HL-60 (cell line): ENCODE data around the gene TROAP.

Source experiments
- DNase-seq, 2 experiments: peaks; one replicate each; pipeline ENCODE4 v3.0.0-alpha.2; 2010 to 2020; ENCODE audit warnings: low read depth in 1 of 2, low spot score in 1 of 2
- H3K27ac ChIP-seq: fragments of 250-450 bp; sonication (Bioruptor Pico); replicated peaks from 2 replicates; pipeline ENCODE4 v1.5.1; 2020; ENCODE audit warnings: mild to moderate bottlenecking, moderate library complexity
- H3K27me3 ChIP-seq: fragments of 250-450 bp; sonication (Bioruptor Pico); 2 replicates; pipeline ENCODE4 v1.5.1; 2021; ENCODE audit warnings: mild to moderate bottlenecking, moderate library complexity; ENCODE audit not compliant: insufficient read depth, poor library complexity, severe bottlenecking
- H3K4me3 ChIP-seq: replicated peaks from 2 replicates; pipeline ENCODE4 v1.5.1; 2011; ENCODE audit warnings: mild to moderate bottlenecking, control low read depth, low read length; ENCODE audit not compliant: insufficient read depth
- GABPA ChIP-seq: IDR thresholded peaks from 2 replicates; pipeline ENCODE4 v1.6.1; 2012; ENCODE audit warnings: low read depth
- POLR2AphosphoS5 ChIP-seq: IDR thresholded peaks from 2 replicates; pipeline ENCODE4 v1.6.1; 2012; ENCODE audit warnings: low read depth
- SPI1 ChIP-seq: IDR thresholded peaks from 2 replicates; pipeline ENCODE4 v1.6.1; 2012; ENCODE audit warnings: low read depth, mild to moderate bottlenecking, borderline replicate concordance
- TF ChIP-seq, protein P1 (sequence below): IDR thresholded peaks from one replicate; pipeline ENCODE4 v1.5.1; 2011; ENCODE audit warnings: low read length, control low read depth, inconsistent platforms; ENCODE audit not compliant: insufficient read depth
- TF ChIP-seq, protein P2 (sequence below): IDR thresholded peaks from 2 replicates; pipeline ENCODE4 v1.6.1; 2012; ENCODE audit warnings: low read depth; ENCODE audit not compliant: insufficient replicate concordance

TROAP gene

DNA sequence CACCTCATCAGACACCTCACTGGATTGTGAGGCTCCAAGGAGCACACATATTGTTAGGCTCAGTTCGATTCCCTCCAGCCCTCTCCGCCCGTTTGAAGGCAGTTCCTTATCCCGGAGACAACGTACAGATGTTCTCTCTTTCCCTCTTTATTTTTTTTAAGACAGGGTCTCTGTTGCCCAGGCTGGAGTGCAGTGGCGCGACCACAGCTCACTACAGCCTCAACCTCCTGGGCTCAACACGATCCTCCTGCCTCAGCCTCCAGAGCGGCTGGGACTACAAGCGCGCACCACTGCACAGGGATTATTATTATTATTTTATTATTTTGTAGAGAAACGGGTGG lies 718 bp upstream of the TROAP start:
- Histone ChIP-seq H3K4me3 (peak overlapping the region; percentile 94), H3K27ac (peak overlapping the region; percentile 80), H3K27me3 (no peaks in the 10 kb centered on the region)
- DNase-seq = no peak
- TF ChIP-seq POLR2AphosphoS5 (no peak), GABPA (no peak), SPI1 (no peak)
- TF ChIP-seq, protein P1, sequence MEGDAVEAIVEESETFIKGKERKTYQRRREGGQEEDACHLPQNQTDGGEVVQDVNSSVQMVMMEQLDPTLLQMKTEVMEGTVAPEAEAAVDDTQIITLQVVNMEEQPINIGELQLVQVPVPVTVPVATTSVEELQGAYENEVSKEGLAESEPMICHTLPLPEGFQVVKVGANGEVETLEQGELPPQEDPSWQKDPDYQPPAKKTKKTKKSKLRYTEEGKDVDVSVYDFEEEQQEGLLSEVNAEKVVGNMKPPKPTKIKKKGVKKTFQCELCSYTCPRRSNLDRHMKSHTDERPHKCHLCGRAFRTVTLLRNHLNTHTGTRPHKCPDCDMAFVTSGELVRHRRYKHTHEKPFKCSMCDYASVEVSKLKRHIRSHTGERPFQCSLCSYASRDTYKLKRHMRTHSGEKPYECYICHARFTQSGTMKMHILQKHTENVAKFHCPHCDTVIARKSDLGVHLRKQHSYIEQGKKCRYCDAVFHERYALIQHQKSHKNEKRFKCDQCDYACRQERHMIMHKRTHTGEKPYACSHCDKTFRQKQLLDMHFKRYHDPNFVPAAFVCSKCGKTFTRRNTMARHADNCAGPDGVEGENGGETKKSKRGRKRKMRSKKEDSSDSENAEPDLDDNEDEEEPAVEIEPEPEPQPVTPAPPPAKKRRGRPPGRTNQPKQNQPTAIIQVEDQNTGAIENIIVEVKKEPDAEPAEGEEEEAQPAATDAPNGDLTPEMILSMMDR = no peak
- TF ChIP-seq, protein P2, sequence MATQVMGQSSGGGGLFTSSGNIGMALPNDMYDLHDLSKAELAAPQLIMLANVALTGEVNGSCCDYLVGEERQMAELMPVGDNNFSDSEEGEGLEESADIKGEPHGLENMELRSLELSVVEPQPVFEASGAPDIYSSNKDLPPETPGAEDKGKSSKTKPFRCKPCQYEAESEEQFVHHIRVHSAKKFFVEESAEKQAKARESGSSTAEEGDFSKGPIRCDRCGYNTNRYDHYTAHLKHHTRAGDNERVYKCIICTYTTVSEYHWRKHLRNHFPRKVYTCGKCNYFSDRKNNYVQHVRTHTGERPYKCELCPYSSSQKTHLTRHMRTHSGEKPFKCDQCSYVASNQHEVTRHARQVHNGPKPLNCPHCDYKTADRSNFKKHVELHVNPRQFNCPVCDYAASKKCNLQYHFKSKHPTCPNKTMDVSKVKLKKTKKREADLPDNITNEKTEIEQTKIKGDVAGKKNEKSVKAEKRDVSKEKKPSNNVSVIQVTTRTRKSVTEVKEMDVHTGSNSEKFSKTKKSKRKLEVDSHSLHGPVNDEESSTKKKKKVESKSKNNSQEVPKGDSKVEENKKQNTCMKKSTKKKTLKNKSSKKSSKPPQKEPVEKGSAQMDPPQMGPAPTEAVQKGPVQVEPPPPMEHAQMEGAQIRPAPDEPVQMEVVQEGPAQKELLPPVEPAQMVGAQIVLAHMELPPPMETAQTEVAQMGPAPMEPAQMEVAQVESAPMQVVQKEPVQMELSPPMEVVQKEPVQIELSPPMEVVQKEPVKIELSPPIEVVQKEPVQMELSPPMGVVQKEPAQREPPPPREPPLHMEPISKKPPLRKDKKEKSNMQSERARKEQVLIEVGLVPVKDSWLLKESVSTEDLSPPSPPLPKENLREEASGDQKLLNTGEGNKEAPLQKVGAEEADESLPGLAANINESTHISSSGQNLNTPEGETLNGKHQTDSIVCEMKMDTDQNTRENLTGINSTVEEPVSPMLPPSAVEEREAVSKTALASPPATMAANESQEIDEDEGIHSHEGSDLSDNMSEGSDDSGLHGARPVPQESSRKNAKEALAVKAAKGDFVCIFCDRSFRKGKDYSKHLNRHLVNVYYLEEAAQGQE = no peak

DNA sequence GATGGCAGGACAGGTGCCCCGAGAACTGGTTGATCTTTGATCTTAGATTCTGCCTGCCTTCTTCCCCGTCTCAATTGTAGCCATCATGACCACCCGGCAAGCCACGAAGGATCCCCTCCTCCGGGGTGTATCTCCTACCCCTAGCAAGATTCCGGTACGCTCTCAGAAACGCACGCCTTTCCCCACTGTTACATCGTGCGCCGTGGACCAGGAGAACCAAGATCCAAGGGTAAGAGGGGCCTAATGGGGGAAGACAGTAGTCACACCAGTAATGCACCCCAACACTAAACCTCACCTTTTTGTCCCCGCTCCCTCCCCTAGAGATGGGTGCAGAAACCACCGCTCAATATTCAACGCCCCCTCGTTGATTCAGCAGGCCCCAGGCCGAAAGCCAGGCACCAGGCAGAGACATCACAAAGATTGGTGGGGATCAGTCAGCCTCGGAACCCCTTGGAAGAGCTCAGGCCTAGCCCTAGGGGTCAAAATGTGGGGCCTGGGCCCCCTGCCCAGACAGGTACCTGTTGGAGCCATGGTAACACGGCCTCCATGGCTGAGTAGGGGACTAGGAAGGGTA lies 556 bp downstream of the TROAP start:
- TF ChIP-seq, protein P2 = no peak
- TF ChIP-seq SPI1 = no peak
- TF ChIP-seq, protein P1 = no peak
- TF ChIP-seq POLR2AphosphoS5 = no peak
- TF ChIP-seq GABPA = no peak
- Histone ChIP-seq H3K27me3 (no peaks in the 10 kb centered on the region), H3K4me3 (peak overlapping the region; percentile 94), H3K27ac (peak overlapping the region; percentile 72)
- no peak for DNase-seq

DNA sequence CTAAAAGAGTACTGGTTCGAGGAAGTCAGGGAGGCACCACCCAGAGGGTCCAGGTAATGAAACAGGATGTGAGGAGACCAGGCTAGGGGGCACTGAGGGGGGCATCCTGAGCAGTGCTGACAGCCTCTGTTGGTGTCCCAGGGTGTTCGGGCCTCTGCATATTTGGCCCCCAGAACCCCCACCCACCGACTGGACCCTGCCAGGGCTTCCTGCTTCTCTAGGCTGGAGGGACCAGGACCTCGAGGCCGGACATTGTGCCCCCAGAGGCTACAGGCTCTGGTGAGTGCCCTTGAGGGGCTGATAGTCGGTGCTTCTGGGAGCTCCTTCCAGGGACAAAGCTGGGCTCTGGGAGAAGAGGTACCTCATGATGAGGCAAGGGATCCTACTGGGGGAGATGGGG lies 2.6 kb downstream of the TROAP start:
- no peak for DNase-seq
- no peak overlapping the region for H3K27ac ChIP-seq
- no peak for TF ChIP-seq GABPA
- no peak for TF ChIP-seq POLR2AphosphoS5
- TF ChIP-seq, protein P1 = no peak
- TF ChIP-seq, protein P2 = no peak
- TF ChIP-seq SPI1 = no peak
- no peak overlapping the region for H3K4me3 ChIP-seq
- no peaks in the 10 kb centered on the region for H3K27me3 ChIP-seq
